SU-DHL-6 (cell line): Measurements from ENCODE around the gene SPAG8.

ENCODE experiments used
- H2AFZ ChIP-seq: fragments of 200-600 bp; sonication (generic); 2 replicates; pipeline ENCODE4 v1.6.1; 2014; ENCODE audit warnings: low read depth, mild to moderate bottlenecking, moderate library complexity, mixed read lengths, antibody characterized with exemption, low read length; ENCODE audit not compliant: severe bottlenecking
- H3F3A ChIP-seq: fragments of 200-600 bp; shearing (Covaris generic); 2 replicates; pipeline ENCODE4 v1.6.0; 2016; ENCODE audit warnings: antibody characterized with exemption, mild to moderate bottlenecking; ENCODE audit not compliant: insufficient read depth
- H3K27ac ChIP-seq: fragments of 200-600 bp; sonication (generic); 2 replicates; pipeline ENCODE4 v1.5.1; 2016; ENCODE audit warnings: low read depth, mild to moderate bottlenecking, low read length, moderate library complexity, mixed read lengths
- H3K27me3 ChIP-seq: fragments of 200-600 bp; sonication (generic), shearing (Covaris generic); 2 replicates; pipeline ENCODE4 v1.6.0; 2014; ENCODE audit warnings: mild to moderate bottlenecking, low read length
- H3K36me3 ChIP-seq: fragments of 200-600 bp; sonication (generic); 2 replicates; pipeline ENCODE4 v1.6.1; 2014; ENCODE audit warnings: mild to moderate bottlenecking, low read length, mixed read lengths
- H3K4me2 ChIP-seq: fragments of 300-600, 200-600 bp; shearing (Covaris generic), sonication (generic); 2 replicates; pipeline ENCODE4 v1.6.0; 2014; ENCODE audit warnings: low read length, low read depth, mild to moderate bottlenecking; ENCODE audit not compliant: poor library complexity, severe bottlenecking
- H3K4me3 ChIP-seq: fragments of 200-600 bp; sonication (generic); 2 replicates; pipeline ENCODE4 v1.5.1; 2014; ENCODE audit warnings: antibody characterized with exemption, low read length, mild to moderate bottlenecking, mixed read lengths; ENCODE audit not compliant: insufficient read depth, poor library complexity, severe bottlenecking
- H3K79me2 ChIP-seq: fragments of 200-600 bp; sonication (generic); 2 replicates; pipeline ENCODE4 v1.6.1; 2014; ENCODE audit warnings: mild to moderate bottlenecking, low read length, moderate library complexity; ENCODE audit not compliant: insufficient read depth
- H3K9ac ChIP-seq: fragments of 200-600 bp; sonication (generic); 2 replicates; pipeline ENCODE4 v1.7.0; 2014; ENCODE audit warnings: mild to moderate bottlenecking, low read length
- H3K9me2 ChIP-seq: fragments of 200-600 bp; sonication (generic); replicated peaks from 2 replicates; pipeline ENCODE4 v1.6.1; 2014; ENCODE audit warnings: low read length; ENCODE audit not compliant: insufficient read depth
- H3K9me3 ChIP-seq: fragments of 200-600 bp; sonication (generic); 2 replicates; pipeline ENCODE4 v1.6.1; 2014; ENCODE audit warnings: low read length, mixed read lengths; ENCODE audit not compliant: insufficient read depth
- H4K20me1 ChIP-seq: fragments of 200-600 bp; sonication (generic); 2 replicates; pipeline ENCODE4 v1.6.1; 2014; ENCODE audit warnings: low read depth, mild to moderate bottlenecking, antibody characterized with exemption, low read length, moderate library complexity, mixed read lengths
- EZH2phosphoT487 ChIP-seq: fragments of 200-600 bp; sonication (generic), shearing (Covaris generic); conservative IDR thresholded peaks from 2 replicates; pipeline ENCODE4 v1.6.1; 2018; ENCODE audit warnings: mild to moderate bottlenecking, antibody characterized with exemption, low read length, moderate library complexity, mixed read lengths
- TF ChIP-seq, protein P1 (sequence below): fragments of 200-600 bp; sonication (generic); IDR thresholded peaks from one replicate; pipeline ENCODE4 v1.5.1; 2017; ENCODE audit warnings: antibody characterized with exemption, mild to moderate bottlenecking, low read length, moderate library complexity; ENCODE audit not compliant: insufficient read depth, poor library complexity, severe bottlenecking

SPAG8 gene

GRCh38 chr9:35827486-35827885 lies 15.4 kb upstream of the SPAG8 start:
- Histone ChIP-seq H3K9ac (no peak overlapping the region), H3K36me3 (no peaks in the 10 kb centered on the region), H3K27me3 (no peaks in the 10 kb centered on the region), H4K20me1 (no peaks in the 10 kb centered on the region), H3K9me3 (no peaks in the 10 kb centered on the region), H3K9me2 (no peaks in the 10 kb centered on the region), H3F3A (no peaks in the 10 kb centered on the region), H3K27ac (no peak overlapping the region), H2AFZ (no peak overlapping the region), H3K79me2 (no peaks in the 10 kb centered on the region), H3K4me2 (no peak overlapping the region), H3K4me3 (no peak overlapping the region)
- no peak for TF ChIP-seq EZH2phosphoT487
- TF ChIP-seq, protein P1, sequence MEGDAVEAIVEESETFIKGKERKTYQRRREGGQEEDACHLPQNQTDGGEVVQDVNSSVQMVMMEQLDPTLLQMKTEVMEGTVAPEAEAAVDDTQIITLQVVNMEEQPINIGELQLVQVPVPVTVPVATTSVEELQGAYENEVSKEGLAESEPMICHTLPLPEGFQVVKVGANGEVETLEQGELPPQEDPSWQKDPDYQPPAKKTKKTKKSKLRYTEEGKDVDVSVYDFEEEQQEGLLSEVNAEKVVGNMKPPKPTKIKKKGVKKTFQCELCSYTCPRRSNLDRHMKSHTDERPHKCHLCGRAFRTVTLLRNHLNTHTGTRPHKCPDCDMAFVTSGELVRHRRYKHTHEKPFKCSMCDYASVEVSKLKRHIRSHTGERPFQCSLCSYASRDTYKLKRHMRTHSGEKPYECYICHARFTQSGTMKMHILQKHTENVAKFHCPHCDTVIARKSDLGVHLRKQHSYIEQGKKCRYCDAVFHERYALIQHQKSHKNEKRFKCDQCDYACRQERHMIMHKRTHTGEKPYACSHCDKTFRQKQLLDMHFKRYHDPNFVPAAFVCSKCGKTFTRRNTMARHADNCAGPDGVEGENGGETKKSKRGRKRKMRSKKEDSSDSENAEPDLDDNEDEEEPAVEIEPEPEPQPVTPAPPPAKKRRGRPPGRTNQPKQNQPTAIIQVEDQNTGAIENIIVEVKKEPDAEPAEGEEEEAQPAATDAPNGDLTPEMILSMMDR = no peak

DNA sequence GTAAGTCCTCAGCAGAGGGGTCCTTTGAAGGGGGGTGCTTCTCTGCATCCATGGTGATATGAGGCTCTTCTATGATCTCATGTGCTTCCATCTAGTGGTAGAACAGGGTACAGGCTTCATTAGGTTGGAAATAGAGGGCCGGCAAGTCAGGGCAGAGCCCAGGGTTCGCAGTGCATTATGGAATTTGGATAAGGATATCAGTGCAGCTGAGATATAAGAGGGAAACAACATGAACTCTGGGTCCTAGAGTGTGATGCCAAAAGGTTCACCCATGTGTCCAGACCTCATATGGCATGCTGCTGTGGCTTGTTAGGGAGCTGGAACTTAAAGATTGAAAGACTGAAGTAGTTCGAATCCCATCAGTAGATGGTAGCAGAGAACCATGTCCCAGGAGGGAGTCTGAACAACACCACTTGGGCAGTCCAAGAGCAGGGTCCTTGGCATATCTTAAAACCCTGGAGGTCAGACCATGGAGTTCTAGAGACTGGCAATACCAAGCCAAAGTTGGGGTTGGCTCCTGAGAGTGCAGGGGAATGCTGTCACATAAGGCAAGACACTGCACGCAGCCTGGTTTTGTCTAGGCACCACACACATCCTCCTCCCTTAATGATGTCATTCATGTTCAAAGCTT lies 14.1 kb upstream of the SPAG8 start:
- Histone ChIP-seq H3K9me2 (no peaks in the 10 kb centered on the region), H3K27me3 (no peaks in the 10 kb centered on the region), H3K9me3 (no peaks in the 10 kb centered on the region), H3K9ac (no peak overlapping the region), H3F3A (no peaks in the 10 kb centered on the region), H2AFZ (peak overlapping the region; percentile 11), H3K4me3 (no peak overlapping the region), H3K79me2 (no peaks in the 10 kb centered on the region), H3K4me2 (no peak overlapping the region), H3K36me3 (no peaks in the 10 kb centered on the region), H4K20me1 (no peaks in the 10 kb centered on the region), H3K27ac (no peak overlapping the region)
- TF ChIP-seq, protein P1 = peak; percentile 97
- no peak for TF ChIP-seq EZH2phosphoT487

DNA sequence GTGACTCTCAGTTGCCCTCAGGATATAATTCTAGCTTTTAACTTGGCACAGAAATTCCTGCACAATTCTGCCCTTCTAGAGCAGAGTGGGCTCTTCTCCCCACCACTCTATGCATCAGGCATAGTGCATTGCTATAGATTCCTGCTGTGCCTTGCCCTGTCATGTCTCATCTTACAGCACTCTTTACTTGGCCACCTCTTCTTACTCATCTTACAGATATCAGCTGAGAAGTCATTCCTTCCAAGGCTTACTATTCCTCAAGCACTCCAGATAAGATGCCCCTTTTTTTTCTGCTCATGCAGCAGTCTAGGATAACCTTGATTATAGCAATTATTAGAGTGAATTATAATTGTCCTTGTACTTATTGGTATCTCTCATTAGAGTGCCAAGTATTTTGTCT lies 10.9 kb upstream of the SPAG8 start:
- H3K27ac ChIP-seq = no peak overlapping the region
- no peak overlapping the region for H3K4me3 ChIP-seq
- no peak overlapping the region for H2AFZ ChIP-seq
- H3K9me2 ChIP-seq = no peaks in the 10 kb centered on the region
- no peaks in the 10 kb centered on the region for H3K27me3 ChIP-seq
- TF ChIP-seq EZH2phosphoT487 = no peak
- TF ChIP-seq, protein P1 = no peak
- H3K9ac ChIP-seq = no peak overlapping the region
- no peak overlapping the region for H3K4me2 ChIP-seq
- no peaks in the 10 kb centered on the region for H3K36me3 ChIP-seq
- H4K20me1 ChIP-seq = no peaks in the 10 kb centered on the region
- H3F3A ChIP-seq = no peaks in the 10 kb centered on the region
- no peaks in the 10 kb centered on the region for H3K79me2 ChIP-seq
- no peaks in the 10 kb centered on the region for H3K9me3 ChIP-seq
